ENCODE results near the gene PARVG.

Gene PARVG

GRCh38 chr22:44164031-44164430 is 16.7 kb upstream of the PARVG start:
- ChIA-PET CTCF (no interaction called here), POLR2A (no interaction called here)
- H3K36me3 ChIP-seq (ENCODE audit: control insufficient read depth in 2 of 2, insufficient read depth in 1 of 2, low read length in 2 of 2), result no peaks in the 10 kb centered on the region
- no peak for TF ChIP-seq ZNF311 (tag by site-specific recombination; IDR thresholded peaks at IDR 0.05; ENCODE audit: borderline replicate concordance)
- no peak for TF ChIP-seq SP2 (tag by site-specific recombination; IDR thresholded peaks at IDR 0.05)
- no peak for TF ChIP-seq ZNF561 (tag by site-specific recombination; IDR thresholded peaks at IDR 0.05; ENCODE audit: borderline replicate concordance)
- no peak for TF ChIP-seq ZNF837 (tag by site-specific recombination; IDR thresholded peaks at IDR 0.05)
- no peak for TF ChIP-seq WT1 (tag by site-specific recombination; IDR thresholded peaks at IDR 0.05)
- no peak for TF ChIP-seq ZNF146 (tag by site-specific recombination; IDR thresholded peaks at IDR 0.05)
- no peak for TF ChIP-seq ZNF174 (tag by site-specific recombination; IDR thresholded peaks at IDR 0.05)
- TF ChIP-seq ZNF473 (tag by site-specific recombination; IDR thresholded peaks at IDR 0.05), result no peak
- no peak for TF ChIP-seq KLF17 (tag by site-specific recombination; IDR thresholded peaks at IDR 0.05)
- no peak for TF ChIP-seq ZNF366 (tag by site-specific recombination; conservative IDR thresholded peaks at IDR 0.05)
- TF ChIP-seq ZNF416 (tag by site-specific recombination; IDR thresholded peaks at IDR 0.05), result no peak
- TF ChIP-seq ZNF19 (tag by site-specific recombination; IDR thresholded peaks at IDR 0.05; ENCODE audit: low read depth), result no peak
- no peak for TF ChIP-seq ZNF501 (tag by site-specific recombination; IDR thresholded peaks at IDR 0.05)
- TF ChIP-seq ZNF449 (tag by site-specific recombination; IDR thresholded peaks at IDR 0.05), result no peak
- no peak for TF ChIP-seq HIC1 (tag by site-specific recombination; IDR thresholded peaks at IDR 0.05)
- TF ChIP-seq ZNF423 (tag by site-specific recombination; IDR thresholded peaks at IDR 0.05), result no peak
- TF ChIP-seq ZBTB44 (tag by site-specific recombination; IDR thresholded peaks at IDR 0.05), result no peak
- H3K27ac ChIP-seq (ENCODE audit: extremely low read depth, low read depth, low read length), result no peak overlapping the region
- no peak overlapping the region for H3K4me3 ChIP-seq (ENCODE audit: low read depth, low read length)
- H3K9me3 ChIP-seq (ENCODE audit: control insufficient read depth, insufficient read depth, low read depth, low read length), result no peaks in the 10 kb centered on the region
- H3K4me1 ChIP-seq (ENCODE audit: control insufficient read depth, insufficient read depth, low read length), result no peaks in the 10 kb centered on the region

GRCh38 chr22:44165286-44165874 is 15.3 kb upstream of the PARVG start:
- ChIA-PET POLR2A (no interaction called here), CTCF (interaction anchor here (0.6 kb wide), 1 partner anchor 13 kb away, joined by 5 read pairs; no protein-coding TSS in a partner anchor)
- no peak overlapping the region for H3K27ac ChIP-seq (ENCODE audit: extremely low read depth, low read depth, low read length)
- no peaks in the 10 kb centered on the region for H3K36me3 ChIP-seq (ENCODE audit: control insufficient read depth in 2 of 2, insufficient read depth in 1 of 2, low read length in 2 of 2)
- H3K9me3 ChIP-seq (ENCODE audit: control insufficient read depth, insufficient read depth, low read depth, low read length), result no peaks in the 10 kb centered on the region
- no peaks in the 10 kb centered on the region for H3K4me1 ChIP-seq (ENCODE audit: control insufficient read depth, insufficient read depth, low read length)
- H3K4me3 ChIP-seq (ENCODE audit: low read depth, low read length), result no peak overlapping the region
- TF ChIP-seq ZNF266 (tag by site-specific recombination; IDR thresholded peaks at IDR 0.05; ENCODE audit: low read depth) (no peak), ZNF239 (tag by site-specific recombination; IDR thresholded peaks at IDR 0.05) (peak; percentile 90)
